HepG2 (cell line): Measurements from ENCODE around the gene ALB. TPM values are rescaled to one million over a fixed set of nuclear protein-coding genes. Genes with fewer than 3 reads are reported as not detected.

ENCODE experiments used
- BORCS8-MEF2B ChIP-seq: sonication (generic); formaldehyde crosslinking; IDR thresholded peaks from 2 replicates; pipeline ENCODE4 v1.8.0; 2022; ENCODE audit warnings: mild to moderate bottlenecking, missing genetic modification reagents
- FOXP1 ChIP-seq, 2 experiments: fragments of 450-650 bp in 1 of 2; IDR thresholded peaks; 2 replicates each; pipeline ENCODE4 v1.6.1; 2017 to 2018; ENCODE audit warnings: antibody characterized with exemption in 1 of 2
- HDAC6 ChIP-seq: fragments of 200-600 bp; sonication (generic); IDR thresholded peaks from 2 replicates; pipeline ENCODE4 v1.7.0; 2017; ENCODE audit warnings: mild to moderate bottlenecking, antibody characterized with exemption, low read length, low read depth
- KAT2B ChIP-seq: fragments of 150-350 bp; IDR thresholded peaks from 2 replicates; pipeline ENCODE4 v1.6.1; 2014; ENCODE audit warnings: low read depth, low read length, borderline replicate concordance
- MED8 ChIP-seq: sonication (generic); formaldehyde crosslinking; IDR thresholded peaks from 2 replicates; pipeline ENCODE4 v1.8.1; 2023; ENCODE audit warnings: mild to moderate bottlenecking, missing genetic modification reagents; ENCODE audit not compliant: insufficient replicate concordance
- NFIC ChIP-seq: IDR thresholded peaks from 2 replicates; pipeline ENCODE4 v1.6.1; 2012; ENCODE audit warnings: mild to moderate bottlenecking, low read length, inconsistent platforms
- SAP130 ChIP-seq: IDR thresholded peaks from 2 replicates; pipeline ENCODE4 v1.6.1; 2016; ENCODE audit warnings: low read depth
- SMYD3 ChIP-seq: sonication (generic); formaldehyde crosslinking; IDR thresholded peaks from 2 replicates; pipeline ENCODE4 v1.8.1; 2023; ENCODE audit warnings: mild to moderate bottlenecking, missing genetic modification reagents
- THAP11 ChIP-seq: IDR thresholded peaks from 2 replicates; pipeline ENCODE4 v1.6.1; 2016; ENCODE audit warnings: missing biosample characterization, missing genetic modification reagents
- THRA ChIP-seq: sonication (generic); formaldehyde crosslinking; IDR thresholded peaks from 2 replicates; pipeline ENCODE4 v1.4.0; 2020; ENCODE audit warnings: missing genetic modification reagents, borderline replicate concordance
- THYN1 ChIP-seq: sonication (generic); formaldehyde crosslinking; IDR thresholded peaks from 2 replicates; pipeline ENCODE4 v1.8.1; 2023; ENCODE audit warnings: low read depth, mild to moderate bottlenecking, moderate library complexity, missing genetic modification reagents, borderline replicate concordance
- TP53 ChIP-seq: sonication (generic); formaldehyde crosslinking; conservative IDR thresholded peaks from 2 replicates; pipeline ENCODE4 v1.4.0; 2020; ENCODE audit warnings: missing genetic modification reagents
- TSC22D2 ChIP-seq: sonication (generic); formaldehyde crosslinking; IDR thresholded peaks from 2 replicates; pipeline ENCODE4 v1.5.1; 2020; ENCODE audit warnings: missing genetic modification reagents, mild to moderate bottlenecking, borderline replicate concordance
- ZNF3 ChIP-seq: IDR thresholded peaks from 2 replicates; pipeline ENCODE4 v1.7.0; 2017; ENCODE audit warnings: inconsistent platforms
- ZNF850 ChIP-seq: sonication (generic); formaldehyde crosslinking; conservative IDR thresholded peaks from 2 replicates; pipeline ENCODE4 v1.9.0; 2021; ENCODE audit warnings: mild to moderate bottlenecking, missing genetic modification reagents
- ZZZ3 ChIP-seq: sonication (generic); formaldehyde crosslinking; IDR thresholded peaks from 2 replicates; pipeline ENCODE4 v1.4.0; 2020; ENCODE audit warnings: missing genetic modification reagents, mild to moderate bottlenecking, borderline replicate concordance
- polyA plus RNA-seq, 8 experiments: library from polyadenylated mRNA; depleted of rRNA in 3 of 8; stranded (reverse) in 7 of 8; unstranded in 1 of 8; fragments of >200 nt; fragmentation: Illumina TruSeq in 4 of 8; extraction: Trizol in 4 of 8; gene quantifications; 2 replicates each; pipeline versions ENCODE4 v1.2.1 to v1.2.3, GENCODE V29; 2011 to 2016; ENCODE audit warnings: low read depth in 4 of 8, missing spikeins in 1 of 8, mixed read lengths in 1 of 8; ENCODE audit not compliant: insufficient read depth in 1 of 8
- total RNA-seq, 5 experiments: library from RNA; depleted of rRNA; stranded (reverse); fragments of >200 nt; fragmentation: Illumina TruSeq; extraction: Trizol; gene quantifications; 2 replicates each; pipeline ENCODE4 v1.2.3, GENCODE V29; 2016; ENCODE audit warnings: low read depth in 1 of 5
- TF ChIP-seq, protein P1 (sequence below): sonication (generic); formaldehyde crosslinking; IDR thresholded peaks from 2 replicates; pipeline ENCODE4 v1.4.0; 2020; ENCODE audit warnings: missing genetic modification reagents
- TF ChIP-seq, protein P2 (sequence below): sonication (generic); formaldehyde crosslinking; IDR thresholded peaks from 2 replicates; pipeline ENCODE4 v1.8.1; 2023; ENCODE audit warnings: mild to moderate bottlenecking, missing genetic modification reagents
- TF ChIP-seq, protein P3 (sequence below): sonication (generic); formaldehyde crosslinking; IDR thresholded peaks from 2 replicates; pipeline ENCODE4 v1.5.1; 2020; ENCODE audit warnings: missing genetic modification reagents, mild to moderate bottlenecking, borderline replicate concordance
- TF ChIP-seq, protein P4 (sequence below): sonication (generic); formaldehyde crosslinking; conservative IDR thresholded peaks from 2 replicates; pipeline ENCODE4 v1.8.0; 2022; ENCODE audit warnings: low read depth, missing genetic modification reagents
- TF ChIP-seq, protein P5 (sequence below): sonication (generic); formaldehyde crosslinking; IDR thresholded peaks from 2 replicates; pipeline ENCODE4 v1.4.0; 2020; ENCODE audit warnings: missing genetic modification reagents

ALB gene
- total and polyA plus RNA-seq, 2 of the 13 experiments (the other 11 are each of a cell fraction or from before 2014, with no cell fraction given) = 22,259 to 22,625 TPM

GRCh38 chr4:73435984-73436383 lies 31.9 kb downstream of the ALB start, which contains the start of gene AFP (continued):
- TF ChIP-seq, protein P1, sequence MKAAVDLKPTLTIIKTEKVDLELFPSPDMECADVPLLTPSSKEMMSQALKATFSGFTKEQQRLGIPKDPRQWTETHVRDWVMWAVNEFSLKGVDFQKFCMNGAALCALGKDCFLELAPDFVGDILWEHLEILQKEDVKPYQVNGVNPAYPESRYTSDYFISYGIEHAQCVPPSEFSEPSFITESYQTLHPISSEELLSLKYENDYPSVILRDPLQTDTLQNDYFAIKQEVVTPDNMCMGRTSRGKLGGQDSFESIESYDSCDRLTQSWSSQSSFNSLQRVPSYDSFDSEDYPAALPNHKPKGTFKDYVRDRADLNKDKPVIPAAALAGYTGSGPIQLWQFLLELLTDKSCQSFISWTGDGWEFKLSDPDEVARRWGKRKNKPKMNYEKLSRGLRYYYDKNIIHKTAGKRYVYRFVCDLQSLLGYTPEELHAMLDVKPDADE (CRISPR knock-in tag) = no peak
- TF ChIP-seq KAT2B = no peak
- TF ChIP-seq TSC22D2 = no peak
- TF ChIP-seq MED8 (CRISPR knock-in tag) = peak; percentile 32
- peak; percentile 39; the same call in 1 of the 2 replicates for TF ChIP-seq SAP130 (CRISPR knock-in tag)
- TF ChIP-seq ZZZ3 (CRISPR knock-in tag) = no peak
- TF ChIP-seq, protein P2, sequence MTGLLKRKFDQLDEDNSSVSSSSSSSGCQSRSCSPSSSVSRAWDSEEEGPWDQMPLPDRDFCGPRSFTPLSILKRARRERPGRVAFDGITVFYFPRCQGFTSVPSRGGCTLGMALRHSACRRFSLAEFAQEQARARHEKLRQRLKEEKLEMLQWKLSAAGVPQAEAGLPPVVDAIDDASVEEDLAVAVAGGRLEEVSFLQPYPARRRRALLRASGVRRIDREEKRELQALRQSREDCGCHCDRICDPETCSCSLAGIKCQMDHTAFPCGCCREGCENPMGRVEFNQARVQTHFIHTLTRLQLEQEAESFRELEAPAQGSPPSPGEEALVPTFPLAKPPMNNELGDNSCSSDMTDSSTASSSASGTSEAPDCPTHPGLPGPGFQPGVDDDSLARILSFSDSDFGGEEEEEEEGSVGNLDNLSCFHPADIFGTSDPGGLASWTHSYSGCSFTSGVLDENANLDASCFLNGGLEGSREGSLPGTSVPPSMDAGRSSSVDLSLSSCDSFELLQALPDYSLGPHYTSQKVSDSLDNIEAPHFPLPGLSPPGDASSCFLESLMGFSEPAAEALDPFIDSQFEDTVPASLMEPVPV = no peak
- TF ChIP-seq SMYD3 (CRISPR knock-in tag) = no peak
- no peak for TF ChIP-seq THYN1 (CRISPR knock-in tag)
- TF ChIP-seq, protein P3, sequence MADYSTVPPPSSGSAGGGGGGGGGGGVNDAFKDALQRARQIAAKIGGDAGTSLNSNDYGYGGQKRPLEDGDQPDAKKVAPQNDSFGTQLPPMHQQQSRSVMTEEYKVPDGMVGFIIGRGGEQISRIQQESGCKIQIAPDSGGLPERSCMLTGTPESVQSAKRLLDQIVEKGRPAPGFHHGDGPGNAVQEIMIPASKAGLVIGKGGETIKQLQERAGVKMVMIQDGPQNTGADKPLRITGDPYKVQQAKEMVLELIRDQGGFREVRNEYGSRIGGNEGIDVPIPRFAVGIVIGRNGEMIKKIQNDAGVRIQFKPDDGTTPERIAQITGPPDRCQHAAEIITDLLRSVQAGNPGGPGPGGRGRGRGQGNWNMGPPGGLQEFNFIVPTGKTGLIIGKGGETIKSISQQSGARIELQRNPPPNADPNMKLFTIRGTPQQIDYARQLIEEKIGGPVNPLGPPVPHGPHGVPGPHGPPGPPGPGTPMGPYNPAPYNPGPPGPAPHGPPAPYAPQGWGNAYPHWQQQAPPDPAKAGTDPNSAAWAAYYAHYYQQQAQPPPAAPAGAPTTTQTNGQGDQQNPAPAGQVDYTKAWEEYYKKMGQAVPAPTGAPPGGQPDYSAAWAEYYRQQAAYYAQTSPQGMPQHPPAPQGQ (CRISPR knock-in tag) = no peak
- TF ChIP-seq, protein P4, sequence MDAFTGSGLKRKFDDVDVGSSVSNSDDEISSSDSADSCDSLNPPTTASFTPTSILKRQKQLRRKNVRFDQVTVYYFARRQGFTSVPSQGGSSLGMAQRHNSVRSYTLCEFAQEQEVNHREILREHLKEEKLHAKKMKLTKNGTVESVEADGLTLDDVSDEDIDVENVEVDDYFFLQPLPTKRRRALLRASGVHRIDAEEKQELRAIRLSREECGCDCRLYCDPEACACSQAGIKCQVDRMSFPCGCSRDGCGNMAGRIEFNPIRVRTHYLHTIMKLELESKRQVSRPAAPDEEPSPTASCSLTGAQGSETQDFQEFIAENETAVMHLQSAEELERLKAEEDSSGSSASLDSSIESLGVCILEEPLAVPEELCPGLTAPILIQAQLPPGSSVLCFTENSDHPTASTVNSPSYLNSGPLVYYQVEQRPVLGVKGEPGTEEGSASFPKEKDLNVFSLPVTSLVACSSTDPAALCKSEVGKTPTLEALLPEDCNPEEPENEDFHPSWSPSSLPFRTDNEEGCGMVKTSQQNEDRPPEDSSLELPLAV (CRISPR knock-in tag) = no peak
- TF ChIP-seq BORCS8-MEF2B (CRISPR knock-in tag) = no peak
- TF ChIP-seq FOXP1 (IDR thresholded peaks at IDR 0.05) = no peak
- TF ChIP-seq FOXP1 (CRISPR knock-in tag; IDR thresholded peaks at IDR 0.05) = peak; percentile 56; the same call in 1 of the 2 replicates
- no peak for TF ChIP-seq ZNF850 (CRISPR knock-in tag)
- no peak for TF ChIP-seq HDAC6
- TF ChIP-seq ZNF3 (CRISPR knock-in tag) = no peak
- no peak for TF ChIP-seq THAP11
- TF ChIP-seq TP53 (CRISPR knock-in tag) = no peak
- TF ChIP-seq THRA = peak; percentile 58
- TF ChIP-seq, protein P5, sequence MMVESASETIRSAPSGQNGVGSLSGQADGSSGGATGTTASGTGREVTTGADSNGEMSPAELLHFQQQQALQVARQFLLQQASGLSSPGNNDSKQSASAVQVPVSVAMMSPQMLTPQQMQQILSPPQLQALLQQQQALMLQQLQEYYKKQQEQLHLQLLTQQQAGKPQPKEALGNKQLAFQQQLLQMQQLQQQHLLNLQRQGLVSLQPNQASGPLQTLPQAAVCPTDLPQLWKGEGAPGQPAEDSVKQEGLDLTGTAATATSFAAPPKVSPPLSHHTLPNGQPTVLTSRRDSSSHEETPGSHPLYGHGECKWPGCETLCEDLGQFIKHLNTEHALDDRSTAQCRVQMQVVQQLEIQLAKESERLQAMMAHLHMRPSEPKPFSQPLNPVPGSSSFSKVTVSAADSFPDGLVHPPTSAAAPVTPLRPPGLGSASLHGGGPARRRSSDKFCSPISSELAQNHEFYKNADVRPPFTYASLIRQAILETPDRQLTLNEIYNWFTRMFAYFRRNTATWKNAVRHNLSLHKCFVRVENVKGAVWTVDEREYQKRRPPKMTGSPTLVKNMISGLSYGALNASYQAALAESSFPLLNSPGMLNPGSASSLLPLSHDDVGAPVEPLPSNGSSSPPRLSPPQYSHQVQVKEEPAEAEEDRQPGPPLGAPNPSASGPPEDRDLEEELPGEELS (CRISPR knock-in tag) = peak; percentile 42; the same call in 1 of the 2 replicates
- TF ChIP-seq NFIC = peak; percentile 82
